HG02588 (cell line): ENCODE data around the gene GPR25.

Experiments
- ATAC-seq: cut with Tn5 transposase; IDR thresholded peaks from one replicate; pipeline ENCODE4 v1.9.1; 2021; ENCODE audit warnings: mild to moderate bottlenecking, moderate library complexity; ENCODE audit not compliant: unreplicated experiment

GPR25 gene

GRCh38 chr1:200873116-200873670, 412 bp downstream of the GPR25 start:
- no peak for ATAC-seq

- no peak for ATAC-seq
Observed at GRCh38 chr1:200873671-200874397, 1.1 kb downstream of the GPR25 start.

- ATAC-seq, result no peak
Observed at GRCh38 chr1:200874694-200875093, 1.9 kb downstream of the GPR25 start.

- no peak for ATAC-seq
Observed at GRCh38 chr1:200875416-200875815, 2.6 kb downstream of the GPR25 start.

GRCh38 chr1:200877010-200877409, 4.2 kb downstream of the GPR25 start:
- no peak for ATAC-seq

GRCh38 chr1:200877839-200878551, 5.2 kb downstream of the GPR25 start:
- ATAC-seq, result peak; percentile 86

- no peak for ATAC-seq
Observed at GRCh38 chr1:200880212-200880611, 7.4 kb downstream of the GPR25 start.

GRCh38 chr1:200883118-200883517, 10.3 kb downstream of the GPR25 start:
- ATAC-seq, result no peak

GRCh38 chr1:200885623-200886402, 13.0 kb downstream of the GPR25 start:
- no peak for ATAC-seq

GRCh38 chr1:200886594-200886993, 13.8 kb downstream of the GPR25 start:
- no peak for ATAC-seq

- no peak for ATAC-seq
Observed at GRCh38 chr1:200887036-200887435, 14.3 kb downstream of the GPR25 start.

GRCh38 chr1:200887772-200888348, 15.1 kb downstream of the GPR25 start:
- ATAC-seq, result no peak

GRCh38 chr1:200888349-200888838, 15.6 kb downstream of the GPR25 start:
- ATAC-seq, result peak; percentile 89

- ATAC-seq, result no peak
Observed at GRCh38 chr1:200889571-200889970, 16.8 kb downstream of the GPR25 start.

- ATAC-seq, result no peak
Observed at GRCh38 chr1:200890027-200890426, 17.2 kb downstream of the GPR25 start.

GRCh38 chr1:200890818-200891773, 18.3 kb downstream of the GPR25 start:
- no peak for ATAC-seq

GRCh38 chr1:200891774-200892157, 19.0 kb downstream of the GPR25 start:
- no peak for ATAC-seq

GRCh38 chr1:200892546-200892945, 19.8 kb downstream of the GPR25 start:
- no peak for ATAC-seq

- no peak for ATAC-seq
Observed at GRCh38 chr1:200892958-200893357, 20.2 kb downstream of the GPR25 start.

GRCh38 chr1:200893411-200893901, 20.7 kb downstream of the GPR25 start:
- ATAC-seq, result no peak
